Hepatocyte (in vitro differentiated cells): Measurements from ENCODE around the gene MTA1. TPM values are rescaled to one million over a fixed set of nuclear protein-coding genes. Genes with fewer than 3 reads are reported as not detected.
A peak's percentile ranks its signal among the peaks of the same experiment; 100 is the strongest.

Experiments used
- DNase-seq: peaks from one replicate; pipeline ENCODE4 v3.0.0-alpha.2; 2016; ENCODE audit warnings: low spot score
- H2AFZ ChIP-seq: fragments of 200-600 bp; sonication (generic); 2 replicates; pipeline ENCODE4 v1.6.0; 2016; ENCODE audit warnings: antibody characterized with exemption, mild to moderate bottlenecking
- H3K27ac ChIP-seq: fragments of 200-600 bp; sonication (generic); 2 replicates; pipeline ENCODE4 v1.5.1; 2016; ENCODE audit warnings: mild to moderate bottlenecking
- H3K27me3 ChIP-seq: fragments of 200-600 bp; sonication (generic); 2 replicates; pipeline ENCODE4 v1.6.1; 2016
- H3K36me3 ChIP-seq: fragments of 200-600 bp; sonication (generic); replicated peaks from 2 replicates; pipeline ENCODE4 v1.5.1; 2016; ENCODE audit warnings: low read depth; ENCODE audit not compliant: insufficient read depth
- H3K4me1 ChIP-seq: fragments of 200-600 bp; sonication (generic); 2 replicates; pipeline ENCODE4 v1.5.1; 2016; ENCODE audit warnings: mild to moderate bottlenecking, moderate library complexity; ENCODE audit not compliant: insufficient read depth
- H3K4me2 ChIP-seq: fragments of 200-600 bp; sonication (generic); 2 replicates; pipeline ENCODE4 v1.6.0; 2016
- H3K4me3 ChIP-seq: fragments of 200-600 bp; sonication (generic); 2 replicates; pipeline ENCODE4 v1.5.1; 2016; ENCODE audit warnings: mild to moderate bottlenecking
- H3K79me2 ChIP-seq: fragments of 200-600 bp; sonication (generic); 2 replicates; pipeline ENCODE4 v1.6.0; 2017; ENCODE audit warnings: mild to moderate bottlenecking
- H3K9me2 ChIP-seq: fragments of 200-600 bp; sonication (generic); replicated peaks from 2 replicates; pipeline ENCODE4 v1.6.0; 2017; ENCODE audit warnings: mild to moderate bottlenecking; ENCODE audit not compliant: insufficient read depth
- H3K9me3 ChIP-seq: fragments of 200-600 bp; sonication (generic); 2 replicates; pipeline ENCODE4 v1.5.1; 2016; ENCODE audit warnings: low read depth, mild to moderate bottlenecking
- H4K20me1 ChIP-seq: fragments of 200-600 bp; sonication (generic); 2 replicates; pipeline ENCODE4 v1.6.0; 2016; ENCODE audit warnings: mild to moderate bottlenecking; ENCODE audit not compliant: insufficient read depth, poor library complexity, severe bottlenecking
- CTCF ChIP-seq: fragments of 200-600 bp; sonication (generic); IDR thresholded peaks from 2 replicates; pipeline ENCODE4 v1.5.1; 2016; ENCODE audit warnings: antibody characterized with exemption, mild to moderate bottlenecking; ENCODE audit not compliant: poor library complexity
- EZH2 ChIP-seq: fragments of 200-600 bp; sonication (generic); IDR thresholded peaks from 2 replicates; pipeline ENCODE4 v1.6.1; 2016; ENCODE audit warnings: antibody characterized with exemption, mild to moderate bottlenecking, borderline replicate concordance
- EZH2phosphoT487 ChIP-seq: fragments of 200-600 bp; sonication (generic); IDR thresholded peaks from one replicate; pipeline ENCODE4 v1.6.1; 2018; ENCODE audit warnings: antibody characterized with exemption, mild to moderate bottlenecking, low read depth, moderate library complexity; ENCODE audit not compliant: unreplicated experiment, severe bottlenecking
- WGBS: methylation state at CpG from one replicate; pipeline ENCODE4 v1.1.6; 2016; ENCODE audit warnings: low lambda C conversion rate; ENCODE audit errors: missing lambda C conversion rate; 5-methylcytosine and 5-hydroxymethylcytosine counted together
- polyA plus RNA-seq: library from polyadenylated mRNA; unstranded; fragments of >200 nt; fragmentation: Nextera tagmentation; extraction: Ambion mirVana; gene quantifications from 2 replicates; pipeline ENCODE4 v1.2.1, GENCODE V29; 2016
- total RNA-seq: library from RNA; depleted of rRNA; stranded (reverse); fragments of >200 nt; gene quantifications from 2 replicates; pipeline ENCODE4 v1.2.3, GENCODE V29; 2014

MTA1 gene
- total and polyA plus RNA-seq, 2 experiments from 2014 or later = 48.1 to 52.7 TPM

GRCh38 chr14:105413544-105413886 is 6.1 kb upstream of the MTA1 start:
- Histone ChIP-seq H2AFZ (no peak overlapping the region), H3K36me3 (no peaks in the 10 kb centered on the region), H3K4me1 (peaks cover 15% of the 10 kb centered on the region), H3K4me2 (no peak overlapping the region), H3K27me3 (peaks cover 20% of the 10 kb centered on the region), H3K9me3 (no peaks in the 10 kb centered on the region), H3K79me2 (no peaks in the 10 kb centered on the region), H3K27ac (no peak overlapping the region), H3K4me3 (no peak overlapping the region), H4K20me1 (no peaks in the 10 kb centered on the region), H3K9me2 (no peaks in the 10 kb centered on the region)
- TF ChIP-seq CTCF (no peak), EZH2phosphoT487 (no peak), EZH2 (no peak)
- no peak for DNase-seq
- 97% methylated on average over 2 of the region's 2 CpGs for WGBS

GRCh38 chr14:105414456-105415371 is 4.9 kb upstream of the MTA1 start:
- peak; percentile 86 for DNase-seq
- Histone ChIP-seq H3K9me3 (no peaks in the 10 kb centered on the region), H3K27ac (no peak overlapping the region), H3K36me3 (no peaks in the 10 kb centered on the region), H3K4me3 (peak overlapping the region; percentile 49), H4K20me1 (no peaks in the 10 kb centered on the region), H3K27me3 (peaks cover 16% of the 10 kb centered on the region), H3K79me2 (peaks cover 7% of the 10 kb centered on the region), H3K4me2 (peak overlapping the region; percentile 78), H3K9me2 (no peaks in the 10 kb centered on the region), H2AFZ (peak overlapping the region; percentile 46), H3K4me1 (peaks cover 24% of the 10 kb centered on the region)
- TF ChIP-seq EZH2phosphoT487 (no peak), CTCF (peak; percentile 54)
- 5% methylated on average over 68 of the region's 79 CpGs for WGBS

- DNase-seq = no peak
- peaks cover 8% of the 10 kb centered on the region for H3K27me3 ChIP-seq
- no peak overlapping the region for H3K27ac ChIP-seq
- 95% methylated on average over 25 of the region's 25 CpGs for WGBS
- H3K4me2 ChIP-seq = peak overlapping the region; percentile 78
- H3K4me1 ChIP-seq = peaks cover 22% of the 10 kb centered on the region
- peak overlapping the region; percentile 49 for H3K4me3 ChIP-seq
- no peak for TF ChIP-seq CTCF
- TF ChIP-seq EZH2 = no peak
- TF ChIP-seq EZH2phosphoT487 = no peak
- H3K9me3 ChIP-seq = no peaks in the 10 kb centered on the region
- no peaks in the 10 kb centered on the region for H4K20me1 ChIP-seq
- no peaks in the 10 kb centered on the region for H3K36me3 ChIP-seq
- H3K79me2 ChIP-seq = peaks cover 13% of the 10 kb centered on the region
- H2AFZ ChIP-seq = peak overlapping the region; percentile 46
- H3K9me2 ChIP-seq = no peaks in the 10 kb centered on the region
These were observed 3.9 kb upstream of the MTA1 start for GRCh38 chr14:105415481-105416428.
